Left renal cortex interstitium (tissue), 4 donors: Measurements from ENCODE around the gene TOR1A. TPM values are rescaled to one million over a fixed set of nuclear protein-coding genes. Genes with fewer than 3 reads are reported as not detected.
"Not testable (repeated sequence)": the region's sequence is repeated elsewhere in the genome, so short reads cannot be mapped to it uniquely, and the experiment has no call there.

Source experiments
- DNase-seq, 4 donors: peaks; one replicate each; pipeline ENCODE4 v3.0.0-alpha.2; 2013; ENCODE audit warnings: low read depth in 4 of 4, low spot score in 2 of 4, missing footprints in 1 of 4
- polyA plus RNA-seq, 4 donors: library from polyadenylated mRNA; unstranded; fragments of 120-200 nt; gene quantifications; one replicate each; pipeline ENCODE4 v1.2.1, GENCODE V29; 2013; ENCODE audit not compliant: insufficient read length in 4 of 4

The TOR1A gene
- polyA plus RNA-seq, 4 donors, result 42.7 to 47.2 (median 44.0) TPM

- no peak for DNase-seq
These were observed 38.1 kb downstream of the TOR1A start for GRCh38 chr9:129785866-129786265.

- DNase-seq, result not testable (repeated sequence)
These were observed 39.0 kb downstream of the TOR1A start for GRCh38 chr9:129784970-129785369.

- peak in 1 of 4 donors; percentile 44 for DNase-seq
These were observed 40.2 kb downstream of the TOR1A start for GRCh38 chr9:129783516-129784361.

GRCh38 chr9:129781981-129782380, 42.0 kb downstream of the TOR1A start:
- no peak for DNase-seq

GRCh38 chr9:129781131-129781530, 42.8 kb downstream of the TOR1A start:
- DNase-seq, result no peak

- DNase-seq, result no peak
These were observed 44.3 kb downstream of the TOR1A start for GRCh38 chr9:129779560-129780190.

- DNase-seq, result no peak
These were observed 45.5 kb downstream of the TOR1A start for GRCh38 chr9:129778469-129778868.

GRCh38 chr9:129777769-129778130, 46.2 kb downstream of the TOR1A start:
- DNase-seq, result no peak

- peak in 1 of 4 donors; percentile 56 for DNase-seq
These were observed 46.8 kb downstream of the TOR1A start for GRCh38 chr9:129776938-129777768.

GRCh38 chr9:129776566-129776937, 47.4 kb downstream of the TOR1A start:
- DNase-seq, result no peak

GRCh38 chr9:129776096-129776495, 47.8 kb downstream of the TOR1A start:
- DNase-seq, result not testable (repeated sequence)

GRCh38 chr9:129775448-129775798, 48.5 kb downstream of the TOR1A start:
- DNase-seq, result no peak

- no peak for DNase-seq
These were observed 49.0 kb downstream of the TOR1A start for GRCh38 chr9:129774791-129775447.

GRCh38 chr9:129773262-129774048, 50.5 kb downstream of the TOR1A start:
- DNase-seq, result no peak

GRCh38 chr9:129770741-129771140, 53.2 kb downstream of the TOR1A start:
- DNase-seq, result no peak

- DNase-seq, result no peak
These were observed 54.3 kb downstream of the TOR1A start for GRCh38 chr9:129769669-129770068.

GRCh38 chr9:129768486-129768885, 55.5 kb downstream of the TOR1A start:
- no peak for DNase-seq

- no peak for DNase-seq
These were observed 58.1 kb downstream of the TOR1A start for GRCh38 chr9:129765764-129766317.

- DNase-seq, result no peak
These were observed 60.7 kb downstream of the TOR1A start for GRCh38 chr9:129762985-129763926.
